Keratinocyte (primary cell): ENCODE data around the gene AQR. TPM values are rescaled to one million over a fixed set of nuclear protein-coding genes. Genes with fewer than 3 reads are reported as not detected.

Source experiments
- DNase-seq: peaks from one replicate; pipeline ENCODE4 v3.0.0-alpha.2; 2011; ENCODE audit warnings: low read depth, missing footprints, low spot score
- FAIRE-seq: peaks from 2 replicates; lab custom pipeline; 2011; peaks lifted over from hg19 to GRCh38; lab: Jason Lieb, UNC
- H2AFZ ChIP-seq: 2 replicates; pipeline ENCODE4 v1.6.0; 2012; ENCODE audit warnings: low read length, control low read depth, inconsistent platforms; ENCODE audit not compliant: control insufficient read depth
- H3K27ac ChIP-seq: 2 replicates; pipeline ENCODE4 v1.5.1; 2011; ENCODE audit warnings: low read length; ENCODE audit not compliant: control insufficient read depth, insufficient read depth
- H3K27me3 ChIP-seq: 3 replicates; pipeline ENCODE4 v1.6.0; 2011; ENCODE audit warnings: low read length; ENCODE audit not compliant: control insufficient read depth, insufficient read depth; ENCODE audit errors: extremely low read depth
- H3K36me3 ChIP-seq, 2 experiments: 2 replicates in 1 of 2; 3 replicates in 1 of 2; pipeline ENCODE4 v1.5.1; 2011; ENCODE audit warnings: low read length in 2 of 2, mild to moderate bottlenecking in 1 of 2; ENCODE audit not compliant: control insufficient read depth in 2 of 2, insufficient read depth in 2 of 2; ENCODE audit errors: extremely low read depth in 1 of 2
- H3K4me1 ChIP-seq: 3 replicates; pipeline ENCODE4 v1.5.1; 2011; ENCODE audit warnings: low read length; ENCODE audit not compliant: control insufficient read depth, insufficient read depth; ENCODE audit errors: extremely low read depth
- H3K4me2 ChIP-seq: 3 replicates; pipeline ENCODE4 v1.6.0; 2011; ENCODE audit warnings: low read depth, low read length; ENCODE audit not compliant: control insufficient read depth, insufficient read depth; ENCODE audit errors: extremely low read depth
- H3K4me3 ChIP-seq, 3 experiments: fragments of 200-600 bp in 1 of 3; sonication (generic) in 1 of 3; 2 replicates in 2 of 3; 3 replicates in 1 of 3; pipeline ENCODE4 v1.5.1; 2011 to 2016; ENCODE audit warnings: low read length in 3 of 3, mild to moderate bottlenecking in 3 of 3, control low read depth in 2 of 3, inconsistent platforms in 1 of 3, low read depth in 1 of 3, mixed read lengths in 1 of 3, mixed run types in 1 of 3, moderate library complexity in 1 of 3; ENCODE audit not compliant: control insufficient read depth in 2 of 3, insufficient read depth in 2 of 3; ENCODE audit errors: extremely low read depth in 1 of 3
- H3K79me2 ChIP-seq: 2 replicates; pipeline ENCODE4 v1.6.0; 2012; ENCODE audit warnings: low read length; ENCODE audit not compliant: control insufficient read depth, insufficient read depth
- H3K9ac ChIP-seq: 3 replicates; pipeline ENCODE4 v1.6.0; 2011; ENCODE audit warnings: low read length; ENCODE audit not compliant: control insufficient read depth, insufficient read depth; ENCODE audit errors: extremely low read depth
- H3K9me1 ChIP-seq: 3 replicates; pipeline ENCODE4 v1.6.0; 2011; ENCODE audit warnings: low read length; ENCODE audit not compliant: control insufficient read depth, insufficient read depth; ENCODE audit errors: extremely low read depth
- H3K9me3 ChIP-seq: 2 replicates; pipeline ENCODE4 v1.5.1; 2012; ENCODE audit warnings: low read depth, low read length; ENCODE audit not compliant: control insufficient read depth
- H4K20me1 ChIP-seq: 3 replicates; pipeline ENCODE4 v1.6.0; 2011; ENCODE audit warnings: low read length; ENCODE audit not compliant: control insufficient read depth, insufficient read depth; ENCODE audit errors: extremely low read depth
- CTCF ChIP-seq, 3 experiments: IDR thresholded peaks in 1 of 3; conservative IDR thresholded peaks in 1 of 3; optimal IDR thresholded peaks in 1 of 3; 2 replicates in 2 of 3; 3 replicates in 1 of 3; pipeline versions ENCODE3 to v1.5.1; 2011; ENCODE audit warnings: low read length in 3 of 3, mild to moderate bottlenecking in 3 of 3, moderate library complexity in 2 of 3, control low read depth in 1 of 3, inconsistent platforms in 1 of 3; ENCODE audit not compliant: insufficient read depth in 2 of 3; ENCODE audit errors: extremely low read depth in 1 of 3
- EZH2 ChIP-seq: IDR thresholded peaks from one replicate; pipeline ENCODE4 v1.6.1; 2012; ENCODE audit warnings: inconsistent platforms, mild to moderate bottlenecking, low read length, moderate library complexity
- dilution Hi-C: fragments of 300-500 bp; cut with MboI; formaldehyde crosslinking; loops from one replicate; pipeline ENCODE4 v1.7.0; 2020; ENCODE audit warnings: low sequenced_read_pairs; ENCODE audit not compliant: extremely low pct_ligation_motif_present
- polyA plus RNA-seq, 5 experiments: library from polyadenylated mRNA; depleted of rRNA in 3 of 5; stranded (reverse) in 3 of 5; stranded (forward) in 1 of 5; unstranded in 1 of 5; fragments of >200 nt; gene quantifications; 1 replicate in 1 of 5; 2 replicates in 3 of 5; 3 replicates in 1 of 5; pipeline versions ENCODE4 v1.2.1 to v1.2.3, GENCODE V29; 2011 to 2012; ENCODE audit warnings: missing spikeins in 2 of 5, low read depth in 1 of 5, low replicate concordance in 1 of 5

AQR gene
- polyA plus RNA-seq, 1 donor (not counting 4 experiments of a cell fraction or from before 2014, with no cell fraction given) = 28.2 TPM

- no peaks in the 10 kb centered on the region for H3K9me3 ChIP-seq
- H3K79me2 ChIP-seq = no peaks in the 10 kb centered on the region
- no peak for DNase-seq
- no peak overlapping the region for H3K4me2 ChIP-seq
- no peak overlapping the region for H3K9ac ChIP-seq
- no peak for FAIRE-seq
- H4K20me1 ChIP-seq = no peaks in the 10 kb centered on the region
- H3K4me3 ChIP-seq = no peak overlapping the region
- no peaks in the 10 kb centered on the region for H3K4me1 ChIP-seq
- no peak overlapping the region for H2AFZ ChIP-seq
- H3K9me1 ChIP-seq = no peaks in the 10 kb centered on the region
- no peaks in the 10 kb centered on the region for H3K36me3 ChIP-seq
- TF ChIP-seq CTCF (optimal IDR thresholded peaks at IDR 0.05 in 1 of 3, IDR thresholded peaks at IDR 0.05 in 1 of 3, conservative IDR thresholded peaks at IDR 0.05 in 1 of 3; ENCODE audit: extremely low read depth in 1 of 3, insufficient read depth in 2 of 3, low read length in 3 of 3) = no peak
- no peak for TF ChIP-seq EZH2
- H3K27ac ChIP-seq = no peak overlapping the region
- dilution Hi-C loops = no loop called here
- peaks cover 11% of the 10 kb centered on the region for H3K27me3 ChIP-seq
Measured at GRCh38 chr15:34804113-34804512, 165.4 kb downstream of the AQR start.

DNA sequence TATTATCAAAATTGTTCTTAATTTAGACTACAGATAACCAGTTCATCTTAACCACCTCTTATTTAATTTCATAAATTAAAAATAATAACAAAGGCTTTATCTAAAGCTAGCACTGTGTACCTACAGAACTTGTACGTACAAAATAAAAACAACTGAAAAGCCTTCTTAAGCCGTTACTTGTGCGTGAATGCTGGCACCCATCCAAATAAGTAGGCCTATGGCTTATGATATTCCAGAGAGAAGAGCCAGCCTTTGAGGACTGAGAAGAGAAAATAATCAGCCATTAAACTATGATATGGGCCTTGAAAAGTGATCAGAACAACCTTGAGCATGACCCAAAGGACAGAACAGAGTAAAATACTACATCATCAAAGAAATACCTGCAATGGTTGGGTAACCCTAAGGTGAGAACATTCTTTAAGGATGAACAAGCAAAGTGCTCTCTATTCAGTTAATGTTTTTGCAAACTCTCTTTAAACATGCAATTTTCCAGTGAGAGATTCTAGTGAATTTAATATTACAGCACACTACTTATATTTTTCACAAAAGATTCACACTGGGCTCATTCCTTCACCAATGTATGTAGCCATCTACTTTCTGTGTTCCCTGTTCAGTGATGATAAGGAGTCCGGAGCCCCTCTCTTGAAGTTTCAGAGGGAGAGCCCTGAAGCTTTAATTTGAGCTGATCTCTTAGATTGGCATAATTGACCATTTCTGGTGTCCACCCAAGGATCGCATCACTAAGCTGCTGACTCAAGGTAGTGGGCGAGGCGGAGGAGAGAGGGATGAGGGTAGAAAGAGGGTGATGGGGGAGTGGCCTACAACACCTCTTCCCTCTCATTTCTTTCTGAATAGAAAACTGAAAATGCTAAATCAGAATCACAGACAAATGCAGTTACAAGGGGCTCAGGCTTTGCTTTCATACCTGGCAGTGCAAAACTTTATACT, 166.5 kb downstream of the AQR start:
- DNase-seq = no peak
- H3K4me3 ChIP-seq = no peak overlapping the region
- H3K36me3 ChIP-seq = no peaks in the 10 kb centered on the region
- H3K79me2 ChIP-seq = no peaks in the 10 kb centered on the region
- no peak overlapping the region for H3K4me2 ChIP-seq
- no peaks in the 10 kb centered on the region for H4K20me1 ChIP-seq
- peaks cover 11% of the 10 kb centered on the region for H3K27me3 ChIP-seq
- no peaks in the 10 kb centered on the region for H3K9me1 ChIP-seq
- TF ChIP-seq EZH2 = no peak
- TF ChIP-seq CTCF (optimal IDR thresholded peaks at IDR 0.05 in 1 of 3, IDR thresholded peaks at IDR 0.05 in 1 of 3, conservative IDR thresholded peaks at IDR 0.05 in 1 of 3; ENCODE audit: extremely low read depth in 1 of 3, insufficient read depth in 2 of 3, low read length in 3 of 3) = no peak
- peak; percentile 13 for FAIRE-seq
- H3K9me3 ChIP-seq = no peaks in the 10 kb centered on the region
- no peak overlapping the region for H3K27ac ChIP-seq
- no peaks in the 10 kb centered on the region for H3K4me1 ChIP-seq
- H3K9ac ChIP-seq = no peak overlapping the region
- no peak overlapping the region for H2AFZ ChIP-seq
- dilution Hi-C loops = no loop called here
